A549 (cell line): ENCODE data around the gene OR52W1.

Source experiments
- CHD2 ChIP-seq: fragments of 150-350 bp; IDR thresholded peaks from 2 replicates; pipeline ENCODE4 v1.6.1; 2014; ENCODE audit warnings: low read length; ENCODE audit not compliant: partially characterized antibody
- CHD4 ChIP-seq: fragments of 200-600 bp; sonication (generic); IDR thresholded peaks from 2 replicates; pipeline ENCODE4 v1.6.1; 2016; ENCODE audit warnings: antibody characterized with exemption, mild to moderate bottlenecking, borderline replicate concordance
- CTCF ChIP-seq: fragments of >200 bp; sonication (Bioruptor Twin); formaldehyde crosslinking; IDR thresholded peaks from 3 replicates; pipeline ENCODE4 v1.5.1; 2016
- EP300 ChIP-seq, 2 experiments: fragments of >200 bp; sonication (Bioruptor Twin); formaldehyde crosslinking; IDR thresholded peaks; 2 replicates in 1 of 2; 3 replicates in 1 of 2; pipeline ENCODE4 v1.6.1; 2016 to 2017
- MAFK ChIP-seq: fragments of 450-650 bp; IDR thresholded peaks from 2 replicates; pipeline ENCODE4 v1.6.1; 2014; ENCODE audit not compliant: partially characterized antibody
- MAZ ChIP-seq: fragments of 150-350 bp; IDR thresholded peaks from 2 replicates; pipeline ENCODE4 v1.6.1; 2014; ENCODE audit warnings: antibody characterized with exemption, low read depth, low read length, borderline replicate concordance
- NFE2L2 ChIP-seq: fragments of 150-350 bp; conservative IDR thresholded peaks from 2 replicates; pipeline ENCODE4 v1.6.1; 2014; ENCODE audit warnings: low read length
- POLR2A ChIP-seq: IDR thresholded peaks from 2 replicates; pipeline ENCODE4 v1.6.1; 2012; ENCODE audit warnings: mild to moderate bottlenecking, low read length
- RAD21 ChIP-seq, 2 experiments: fragments of >200 bp in 1 of 2; sonication (Bioruptor Twin) in 1 of 2; formaldehyde crosslinking in 1 of 2; IDR thresholded peaks in 1 of 2; conservative IDR thresholded peaks in 1 of 2; 2 replicates in 1 of 2; 3 replicates in 1 of 2; pipeline ENCODE4 v1.6.1; 2012 to 2018; ENCODE audit warnings: inconsistent platforms in 1 of 2
- RARB ChIP-seq: fragments of 250-450 bp; sonication (Bioruptor Pico); IDR thresholded peaks from 2 replicates; pipeline ENCODE4 v1.8.0; 2021; ENCODE audit warnings: mild to moderate bottlenecking, moderate library complexity
- USF2 ChIP-seq: fragments of 450-650 bp; IDR thresholded peaks from 2 replicates; pipeline ENCODE4 v1.6.1; 2014; ENCODE audit warnings: antibody characterized with exemption
- ZFP36 ChIP-seq: fragments of 450-650 bp; IDR thresholded peaks from 2 replicates; pipeline ENCODE4 v1.6.1; 2014; ENCODE audit warnings: borderline replicate concordance; ENCODE audit not compliant: partially characterized antibody
- TF ChIP-seq, protein P1 (sequence below): fragments of 200-600 bp; sonication (generic); IDR thresholded peaks from 2 replicates; pipeline ENCODE4 v1.6.1; 2016; ENCODE audit warnings: antibody characterized with exemption, mild to moderate bottlenecking, moderate library complexity

- TF ChIP-seq POLR2A: no peak
- TF ChIP-seq CHD4: no peak
- TF ChIP-seq NFE2L2: no peak
- no peak for TF ChIP-seq EP300 (IDR thresholded peaks at IDR 0.05)
- no peak for TF ChIP-seq RARB
- TF ChIP-seq RAD21 (conservative IDR thresholded peaks at IDR 0.05 in 1 of 2, IDR thresholded peaks at IDR 0.05 in 1 of 2): no peak
- no peak for TF ChIP-seq CHD2
- no peak for TF ChIP-seq MAZ
- TF ChIP-seq CTCF: no peak
- TF ChIP-seq, protein P1, sequence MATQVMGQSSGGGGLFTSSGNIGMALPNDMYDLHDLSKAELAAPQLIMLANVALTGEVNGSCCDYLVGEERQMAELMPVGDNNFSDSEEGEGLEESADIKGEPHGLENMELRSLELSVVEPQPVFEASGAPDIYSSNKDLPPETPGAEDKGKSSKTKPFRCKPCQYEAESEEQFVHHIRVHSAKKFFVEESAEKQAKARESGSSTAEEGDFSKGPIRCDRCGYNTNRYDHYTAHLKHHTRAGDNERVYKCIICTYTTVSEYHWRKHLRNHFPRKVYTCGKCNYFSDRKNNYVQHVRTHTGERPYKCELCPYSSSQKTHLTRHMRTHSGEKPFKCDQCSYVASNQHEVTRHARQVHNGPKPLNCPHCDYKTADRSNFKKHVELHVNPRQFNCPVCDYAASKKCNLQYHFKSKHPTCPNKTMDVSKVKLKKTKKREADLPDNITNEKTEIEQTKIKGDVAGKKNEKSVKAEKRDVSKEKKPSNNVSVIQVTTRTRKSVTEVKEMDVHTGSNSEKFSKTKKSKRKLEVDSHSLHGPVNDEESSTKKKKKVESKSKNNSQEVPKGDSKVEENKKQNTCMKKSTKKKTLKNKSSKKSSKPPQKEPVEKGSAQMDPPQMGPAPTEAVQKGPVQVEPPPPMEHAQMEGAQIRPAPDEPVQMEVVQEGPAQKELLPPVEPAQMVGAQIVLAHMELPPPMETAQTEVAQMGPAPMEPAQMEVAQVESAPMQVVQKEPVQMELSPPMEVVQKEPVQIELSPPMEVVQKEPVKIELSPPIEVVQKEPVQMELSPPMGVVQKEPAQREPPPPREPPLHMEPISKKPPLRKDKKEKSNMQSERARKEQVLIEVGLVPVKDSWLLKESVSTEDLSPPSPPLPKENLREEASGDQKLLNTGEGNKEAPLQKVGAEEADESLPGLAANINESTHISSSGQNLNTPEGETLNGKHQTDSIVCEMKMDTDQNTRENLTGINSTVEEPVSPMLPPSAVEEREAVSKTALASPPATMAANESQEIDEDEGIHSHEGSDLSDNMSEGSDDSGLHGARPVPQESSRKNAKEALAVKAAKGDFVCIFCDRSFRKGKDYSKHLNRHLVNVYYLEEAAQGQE: no peak
- TF ChIP-seq ZFP36: no peak
- TF ChIP-seq MAFK: no peak
- no peak for TF ChIP-seq USF2
Measured at GRCh38 chr11:6224421-6224820, 25.4 kb downstream of the OR52W1 start.
